HG02970 (cell line): ENCODE measurements around the gene LRRC14B.
"Not testable (repeated sequence)": the region's sequence is repeated elsewhere in the genome, so short reads cannot be mapped to it uniquely, and the experiment has no call there.

ENCODE experiments used
- ATAC-seq: cut with Tn5 transposase; IDR thresholded peaks from one replicate; pipeline ENCODE4 v1.9.1; 2021; ENCODE audit warnings: mild to moderate bottlenecking, moderate library complexity, moderate number of reproducible peaks; ENCODE audit not compliant: unreplicated experiment, low FRiP score

Gene LRRC14B

GRCh38 chr5:159448-160172 lies 31.7 kb upstream of the LRRC14B start:
- no peak for ATAC-seq

GRCh38 chr5:160173-160510 lies 31.2 kb upstream of the LRRC14B start:
- no peak for ATAC-seq

GRCh38 chr5:160921-161802 lies 30.1 kb upstream of the LRRC14B start:
- ATAC-seq: no peak

GRCh38 chr5:161803-162110 lies 29.5 kb upstream of the LRRC14B start:
- no peak for ATAC-seq

- no peak for ATAC-seq
Observed at GRCh38 chr5:162190-162564, 29.1 kb upstream of the LRRC14B start.

GRCh38 chr5:162565-163337 lies 28.5 kb upstream of the LRRC14B start:
- ATAC-seq: no peak

- ATAC-seq: no peak
Observed at GRCh38 chr5:163338-163620, 28.0 kb upstream of the LRRC14B start.

- no peak for ATAC-seq
Observed at GRCh38 chr5:163841-164240, 27.5 kb upstream of the LRRC14B start.

- ATAC-seq: no peak
Observed at GRCh38 chr5:164244-164643, 27.1 kb upstream of the LRRC14B start.

- not testable (repeated sequence) for ATAC-seq
Observed at GRCh38 chr5:164783-165182, 26.5 kb upstream of the LRRC14B start.

GRCh38 chr5:166441-167372 lies 24.6 kb upstream of the LRRC14B start:
- no peak for ATAC-seq

GRCh38 chr5:167511-167910 lies 23.8 kb upstream of the LRRC14B start:
- no peak for ATAC-seq

GRCh38 chr5:167982-168660 lies 23.2 kb upstream of the LRRC14B start:
- no peak for ATAC-seq

GRCh38 chr5:169071-169727 lies 22.1 kb upstream of the LRRC14B start:
- no peak for ATAC-seq

GRCh38 chr5:169728-170094 lies 21.6 kb upstream of the LRRC14B start:
- no peak for ATAC-seq

GRCh38 chr5:170971-171800 lies 20.1 kb upstream of the LRRC14B start:
- ATAC-seq: no peak

GRCh38 chr5:171801-172331 lies 19.4 kb upstream of the LRRC14B start:
- ATAC-seq: no peak

GRCh38 chr5:172421-172820 lies 18.9 kb upstream of the LRRC14B start:
- ATAC-seq: no peak
